COLO829 (cell line): ENCODE measurements around the gene FADS3.

Experiments used
- DNase-seq: peaks from one replicate; pipeline ENCODE4 v3.0.0; 2012; ENCODE audit warnings: low spot score

The FADS3 gene

GRCh38 chr11:61879152-61879551 is 12.2 kb downstream of the FADS3 start:
- no peak for DNase-seq

DNA sequence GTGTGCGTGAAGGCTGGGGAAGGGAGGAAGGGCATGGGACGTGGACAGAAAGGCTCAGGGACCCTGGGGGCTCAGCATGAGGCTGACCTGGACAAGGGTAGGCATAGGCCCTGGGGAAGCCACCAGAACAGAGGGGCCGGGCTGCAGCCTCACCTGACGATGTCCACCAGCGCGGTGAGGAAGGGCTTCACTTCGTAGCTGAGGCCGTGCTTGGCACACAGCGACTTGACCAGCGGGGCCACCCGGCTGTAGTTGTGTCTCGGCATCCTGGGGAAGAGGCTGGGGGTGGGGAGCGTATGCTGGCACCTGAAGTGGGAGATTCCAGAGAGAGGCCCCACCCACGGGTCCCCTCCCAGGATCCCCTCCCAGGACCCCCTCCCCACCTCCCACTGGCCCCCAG is 15.6 kb downstream of the FADS3 start:
- DNase-seq = no peak

GRCh38 chr11:61874853-61875252 is 16.5 kb downstream of the FADS3 start:
- DNase-seq = no peak

GRCh38 chr11:61874377-61874809 is 17.0 kb downstream of the FADS3 start:
- DNase-seq = no peak

- DNase-seq = no peak
Observed at GRCh38 chr11:61873588-61874376, 17.6 kb downstream of the FADS3 start.

- no peak for DNase-seq
Observed at GRCh38 chr11:61872935-61873565, 18.3 kb downstream of the FADS3 start.

DNA sequence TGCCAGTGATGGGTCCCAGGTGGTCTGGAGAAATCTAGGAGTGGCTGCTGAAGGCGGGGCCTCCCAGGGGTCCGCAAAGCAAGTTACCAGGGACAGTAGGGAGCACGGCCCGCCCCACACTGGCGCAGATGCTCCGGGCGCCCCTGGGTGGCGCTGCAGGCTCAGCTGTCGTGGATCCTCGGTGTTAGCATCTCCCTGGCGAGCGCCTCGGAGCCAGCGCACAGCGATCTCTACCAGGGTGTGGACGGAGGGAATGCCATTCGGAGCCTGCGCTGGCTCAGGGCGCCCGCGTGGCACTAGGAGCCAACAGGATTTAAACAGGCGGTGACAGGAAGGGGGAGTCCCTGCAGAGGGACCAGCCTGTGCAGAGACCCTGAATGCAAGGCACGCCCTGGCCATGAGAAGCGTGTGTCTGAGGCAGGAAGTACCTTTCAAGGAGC is 20.2 kb downstream of the FADS3 start:
- peak; percentile 83 for DNase-seq

DNA sequence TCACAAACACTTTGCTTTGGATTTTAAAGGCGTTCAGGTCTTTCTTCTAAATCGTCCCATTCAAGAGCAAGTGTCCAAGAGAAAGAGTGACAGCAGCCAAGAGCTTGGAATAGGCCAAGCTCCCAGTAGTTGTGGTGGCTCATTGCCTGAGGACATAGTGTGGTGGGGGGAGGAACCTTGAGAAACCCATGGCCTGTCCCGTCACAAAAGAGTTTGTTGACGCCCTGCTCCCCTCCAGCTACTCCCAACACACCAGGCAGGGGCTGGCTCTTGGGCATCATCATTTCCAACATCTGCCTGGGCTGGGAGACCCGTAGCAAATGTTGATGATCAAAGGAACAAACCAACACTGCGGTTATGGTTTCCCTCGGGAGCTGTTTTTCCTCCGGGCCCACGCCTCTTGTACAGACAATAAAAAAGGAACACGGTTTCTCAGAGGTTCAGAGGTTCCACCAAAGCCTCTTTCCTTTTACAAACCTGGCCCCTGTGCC is 20.8 kb downstream of the FADS3 start:
- DNase-seq = peak; percentile 20

DNA sequence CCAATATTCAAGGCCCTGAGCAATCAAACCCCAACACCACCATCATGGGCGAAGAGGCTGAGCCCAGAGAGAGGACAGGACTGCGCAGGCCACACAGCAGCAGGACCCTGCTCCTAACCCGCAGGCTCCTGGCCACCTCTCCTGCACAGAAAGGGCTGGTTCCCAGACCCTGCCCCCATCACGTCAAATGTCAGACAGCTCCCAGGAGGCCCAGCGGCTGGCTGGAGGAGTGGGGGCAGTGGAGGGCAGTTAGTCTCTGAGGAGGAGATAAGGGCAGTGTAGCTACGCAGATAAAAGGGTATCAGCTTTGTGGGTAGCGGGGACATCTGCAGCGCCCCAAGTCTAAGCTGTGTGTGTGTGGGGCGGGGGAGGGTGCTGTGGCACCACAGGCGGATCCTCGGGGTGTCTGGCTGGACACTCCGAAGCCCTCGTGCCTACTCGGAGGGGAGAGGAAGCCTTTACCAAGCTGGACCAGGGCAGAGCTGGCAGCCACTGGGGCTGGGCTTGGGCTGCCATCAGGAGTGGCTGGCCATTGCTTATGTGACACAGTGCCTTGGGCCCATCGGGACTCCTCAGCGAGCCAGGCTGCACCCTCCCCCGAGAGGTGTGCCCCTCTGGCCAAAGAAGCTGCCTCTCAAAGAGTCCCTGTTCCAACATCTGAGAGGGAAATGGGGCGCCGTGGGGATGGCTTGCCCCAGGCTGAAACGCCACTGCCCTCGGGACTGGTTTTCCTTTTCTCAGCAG is 21.5 kb downstream of the FADS3 start:
- DNase-seq = no peak

DNA sequence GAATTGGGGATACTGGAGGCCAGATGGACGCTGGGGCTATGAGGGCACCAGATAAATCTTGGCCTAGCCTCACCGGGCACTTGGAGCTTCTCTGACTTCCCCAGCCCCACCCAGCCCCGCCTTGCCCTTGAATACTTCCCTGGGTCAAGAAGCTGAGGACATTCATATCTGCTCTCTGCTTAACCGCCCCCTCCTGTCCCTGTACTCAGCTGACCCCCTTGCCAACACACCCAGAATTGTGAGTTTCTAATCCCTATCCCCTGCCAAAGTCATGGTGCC is 22.0 kb downstream of the FADS3 start:
- DNase-seq = no peak

GRCh38 chr11:61868571-61869428 is 22.5 kb downstream of the FADS3 start:
- no peak for DNase-seq

- no peak for DNase-seq
Observed at GRCh38 chr11:61866958-61867343, 24.4 kb downstream of the FADS3 start.

GRCh38 chr11:61866231-61866957 is 25.0 kb downstream of the FADS3 start:
- no peak for DNase-seq

DNA sequence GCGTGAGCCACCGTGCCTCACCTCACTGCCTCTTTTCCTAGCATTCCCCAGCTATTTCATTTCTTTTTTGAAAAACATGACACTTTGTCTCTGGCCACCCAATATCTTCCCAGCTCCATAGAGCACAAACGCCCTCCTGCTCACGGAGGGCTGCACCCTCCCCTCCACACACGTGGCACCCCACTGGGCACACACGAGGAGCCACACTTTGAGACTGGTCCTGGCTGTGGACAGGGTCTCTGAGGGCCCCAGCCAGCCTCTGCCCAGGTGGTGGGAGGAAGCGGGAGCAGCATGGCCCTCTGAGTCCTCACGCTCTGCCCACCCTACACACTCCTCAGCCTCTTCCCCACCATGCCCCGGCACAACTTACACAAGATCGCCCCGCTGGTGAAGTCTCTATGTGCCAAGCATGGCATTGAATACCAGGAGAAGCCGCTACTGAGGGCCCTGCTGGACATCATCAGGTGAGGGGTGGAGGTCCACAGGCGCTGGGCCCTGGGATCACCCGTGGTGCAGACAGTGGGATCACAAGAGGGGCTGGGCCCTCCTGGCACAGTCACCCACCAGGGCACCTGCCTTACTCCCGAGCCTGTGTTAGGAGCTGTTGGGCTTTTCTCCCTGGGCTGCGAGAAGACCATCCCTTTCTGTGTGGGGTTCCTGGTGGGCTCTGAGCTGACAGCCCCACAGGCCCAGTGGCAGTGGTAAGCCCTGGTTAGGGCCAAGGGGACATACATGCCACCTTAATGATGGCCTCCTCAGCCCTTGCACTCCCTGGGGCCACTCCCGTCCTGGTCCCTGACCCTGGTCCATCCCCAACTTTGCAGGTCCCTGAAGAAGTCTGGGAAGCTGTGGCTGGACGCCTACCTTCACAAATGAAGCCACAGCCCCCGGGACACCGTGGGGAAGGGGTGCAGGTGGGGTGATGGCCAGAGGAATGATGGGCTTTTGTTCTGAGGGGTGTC is 26.2 kb downstream of the FADS3 start:
- DNase-seq = no peak

- DNase-seq = no peak
Observed at GRCh38 chr11:61863548-61864081, 27.7 kb downstream of the FADS3 start.

DNA sequence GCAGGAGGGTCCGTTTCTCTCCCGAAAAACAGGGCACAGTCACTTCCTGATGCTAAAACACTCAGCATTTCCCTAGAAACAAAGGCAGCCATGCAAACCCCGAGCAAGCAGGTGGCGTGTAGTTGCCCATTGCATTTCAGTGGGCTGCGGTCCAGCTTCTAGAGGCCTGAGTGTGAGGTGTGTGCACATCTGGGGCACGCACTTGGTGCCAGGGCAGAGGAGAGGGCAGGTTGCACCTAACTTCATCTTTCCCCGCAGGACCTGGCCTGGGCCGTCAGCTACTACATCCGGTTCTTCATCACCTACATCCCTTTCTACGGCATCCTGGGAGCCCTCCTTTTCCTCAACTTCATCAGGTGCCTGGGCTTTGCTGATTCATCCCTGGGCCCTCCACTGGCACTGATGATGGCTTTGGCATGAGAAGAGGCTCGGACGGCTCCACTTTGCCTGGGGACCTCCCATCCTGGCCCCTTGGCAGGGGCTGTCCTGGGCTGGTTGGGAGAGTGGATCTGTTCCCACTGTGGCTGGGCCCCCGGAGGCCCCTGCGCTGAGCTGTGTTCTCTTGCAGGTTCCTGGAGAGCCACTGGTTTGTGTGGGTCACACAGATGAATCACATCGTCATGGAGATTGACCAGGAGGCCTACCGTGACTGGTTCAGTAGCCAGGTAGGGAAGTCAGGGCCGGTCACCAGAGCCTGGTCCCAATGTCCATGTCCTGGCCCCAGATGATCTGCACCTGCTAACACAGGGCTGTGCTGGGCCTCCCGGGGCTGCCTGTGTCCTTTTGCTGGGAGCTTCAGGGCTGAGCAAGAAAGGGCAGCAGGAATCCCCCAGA is 28.4 kb downstream of the FADS3 start:
- DNase-seq = no peak

GRCh38 chr11:61861634-61862033 is 29.7 kb downstream of the FADS3 start:
- DNase-seq = no peak

DNA sequence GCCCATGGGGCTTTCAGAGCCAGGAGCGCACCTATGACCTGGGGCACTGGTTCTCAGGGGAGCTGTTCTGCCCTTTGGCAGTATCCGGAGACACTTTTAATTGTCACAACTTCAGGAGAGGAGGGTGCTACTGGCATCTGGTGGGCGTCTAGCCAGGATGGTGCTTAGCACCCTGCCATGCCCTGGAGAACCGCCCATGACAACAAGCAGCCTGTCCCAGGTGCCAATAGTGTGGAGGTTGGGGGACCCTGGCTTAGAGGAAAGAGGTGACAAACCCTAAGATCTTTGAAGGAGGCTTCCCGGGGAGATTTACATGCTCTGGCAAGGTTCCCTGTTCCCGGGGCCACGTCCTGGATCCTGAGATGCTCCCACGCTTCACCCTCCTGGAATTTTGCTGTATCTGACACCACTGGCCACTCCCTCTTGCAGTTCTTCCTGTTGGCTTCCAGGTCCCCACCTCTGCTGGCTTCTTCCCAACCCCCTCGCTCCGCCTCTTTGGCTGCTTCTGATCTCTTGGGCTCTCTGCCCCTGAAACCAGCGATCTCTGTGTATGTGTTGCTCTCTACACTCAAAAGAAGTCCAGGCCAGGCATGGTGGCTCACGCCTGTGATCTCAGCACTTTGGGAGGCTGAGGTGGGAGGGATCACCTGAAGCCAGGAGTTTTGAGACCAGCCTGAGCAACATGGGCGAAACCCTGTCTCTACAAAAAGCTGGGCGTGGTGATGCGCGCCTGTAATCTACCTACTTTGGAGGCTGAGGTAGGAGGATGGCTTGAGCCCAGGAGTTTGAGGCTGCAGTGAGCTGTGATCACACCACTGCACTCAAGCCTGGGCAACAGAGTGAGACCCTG is 31.1 kb downstream of the FADS3 start:
- no peak for DNase-seq
